HG03103 (cell line): ENCODE measurements around the gene DECR2.
A peak's percentile ranks its signal among the peaks of the same experiment; 100 is the strongest.
"Not testable (repeated sequence)": the region's sequence is repeated elsewhere in the genome, so short reads cannot be mapped to it uniquely, and the experiment has no call there.

Experiments used
- ATAC-seq: cut with Tn5 transposase; IDR thresholded peaks from one replicate; pipeline ENCODE4 v1.9.1; 2021; ENCODE audit warnings: low read depth; ENCODE audit not compliant: unreplicated experiment

Gene DECR2, protein sequence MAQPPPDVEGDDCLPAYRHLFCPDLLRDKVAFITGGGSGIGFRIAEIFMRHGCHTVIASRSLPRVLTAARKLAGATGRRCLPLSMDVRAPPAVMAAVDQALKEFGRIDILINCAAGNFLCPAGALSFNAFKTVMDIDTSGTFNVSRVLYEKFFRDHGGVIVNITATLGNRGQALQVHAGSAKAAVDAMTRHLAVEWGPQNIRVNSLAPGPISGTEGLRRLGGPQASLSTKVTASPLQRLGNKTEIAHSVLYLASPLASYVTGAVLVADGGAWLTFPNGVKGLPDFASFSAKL

DNA sequence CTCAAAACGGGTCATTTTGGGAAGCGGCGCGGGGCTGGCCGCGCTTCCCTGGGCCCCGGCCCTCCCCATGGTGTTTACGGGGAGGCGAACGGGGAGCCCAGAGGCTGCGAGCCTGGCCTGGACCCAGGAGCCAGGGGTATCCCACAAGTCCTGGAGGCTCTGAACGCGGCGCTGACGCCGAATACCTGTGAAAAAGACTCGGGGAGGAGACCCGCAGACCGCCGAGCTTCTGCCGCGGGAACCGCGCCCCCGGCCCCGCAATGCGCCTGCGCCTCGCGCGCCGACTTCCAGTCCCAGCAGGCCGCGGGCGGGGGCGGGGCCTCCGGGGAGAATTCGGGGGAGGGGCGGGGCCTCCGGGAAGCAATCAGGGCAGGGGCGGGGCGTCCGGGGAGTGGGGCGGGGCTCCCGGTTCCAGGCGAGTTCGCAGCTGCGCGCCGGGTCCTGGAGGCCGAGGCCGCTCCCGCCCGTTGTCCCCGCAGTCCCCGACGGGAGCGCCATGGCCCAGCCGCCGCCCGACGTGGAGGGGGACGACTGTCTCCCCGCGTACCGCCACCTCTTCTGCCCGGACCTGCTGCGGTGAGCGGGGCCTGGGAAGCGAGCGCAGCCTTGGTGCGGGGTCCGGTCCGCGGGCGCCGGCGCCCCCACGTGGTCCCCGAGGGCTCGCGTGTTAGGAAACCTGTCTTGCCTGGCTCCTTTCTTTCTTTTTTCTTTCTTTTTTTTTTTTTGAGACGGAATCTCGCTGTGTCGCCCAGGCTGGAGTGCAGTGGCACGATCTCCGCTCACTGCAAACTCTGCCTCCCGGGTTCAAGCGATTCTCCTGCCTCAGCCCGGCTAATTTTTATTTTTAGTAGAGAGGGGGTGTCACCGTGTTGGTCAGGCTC, at the start of gene DECR2:
TSS of gene DECR2 (plus strand) at position 418 of the 881 bp plus-strand sequence. CDS start at position 497, 79 bp downstream.
- ATAC-seq: peak; percentile 56

DNA sequence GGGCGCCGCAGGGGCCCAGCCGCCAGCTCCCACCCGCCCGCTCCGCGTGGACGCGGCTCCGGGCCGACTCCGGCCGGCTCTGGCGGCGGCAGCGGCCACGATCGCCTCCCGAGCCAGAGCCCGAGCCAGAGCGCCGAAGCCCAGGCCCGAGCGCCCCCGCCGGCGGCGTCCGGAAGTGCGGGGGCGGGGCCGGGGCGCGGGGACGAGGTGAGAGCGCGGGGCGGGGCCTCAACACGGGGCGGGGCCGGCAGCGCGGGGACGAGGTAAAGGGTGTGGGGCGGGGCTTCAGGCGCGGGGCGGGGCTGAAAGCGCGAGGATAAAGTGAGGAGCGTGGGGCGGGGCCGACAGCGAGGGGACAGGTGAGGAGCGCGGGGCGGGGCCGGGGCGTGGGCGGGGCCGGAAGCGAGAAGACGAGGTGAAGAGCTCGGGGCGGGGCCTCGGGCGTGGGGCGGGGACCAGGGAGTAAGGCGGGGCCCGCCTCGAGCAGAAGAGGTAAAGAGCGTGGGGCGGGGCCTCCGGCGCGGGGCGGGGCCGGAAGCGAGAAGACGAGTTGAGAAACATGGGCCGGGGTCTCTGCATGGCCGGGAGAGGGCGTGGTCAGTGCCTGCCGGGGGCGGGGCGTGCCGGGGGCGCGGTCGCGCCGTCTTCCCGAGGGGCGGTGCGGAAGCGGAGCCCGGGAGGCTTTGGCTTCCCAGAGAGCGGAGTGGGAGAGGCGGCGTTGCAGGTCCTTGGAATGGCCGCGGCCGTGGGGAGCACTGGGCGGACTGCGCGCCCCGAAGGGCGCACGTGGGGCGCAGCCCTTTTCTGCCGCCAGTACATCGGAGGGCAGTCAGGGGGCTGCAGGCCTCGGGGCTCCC, 48.9 kb upstream of the DECR2 start, which contains the start of gene AXIN1:
TSS of gene AXIN1 (minus strand) at position 177 of the 857 bp plus-strand sequence. CDS start 5,698 bp downstream, outside the sequence.
- peak; percentile 49 for ATAC-seq

DNA sequence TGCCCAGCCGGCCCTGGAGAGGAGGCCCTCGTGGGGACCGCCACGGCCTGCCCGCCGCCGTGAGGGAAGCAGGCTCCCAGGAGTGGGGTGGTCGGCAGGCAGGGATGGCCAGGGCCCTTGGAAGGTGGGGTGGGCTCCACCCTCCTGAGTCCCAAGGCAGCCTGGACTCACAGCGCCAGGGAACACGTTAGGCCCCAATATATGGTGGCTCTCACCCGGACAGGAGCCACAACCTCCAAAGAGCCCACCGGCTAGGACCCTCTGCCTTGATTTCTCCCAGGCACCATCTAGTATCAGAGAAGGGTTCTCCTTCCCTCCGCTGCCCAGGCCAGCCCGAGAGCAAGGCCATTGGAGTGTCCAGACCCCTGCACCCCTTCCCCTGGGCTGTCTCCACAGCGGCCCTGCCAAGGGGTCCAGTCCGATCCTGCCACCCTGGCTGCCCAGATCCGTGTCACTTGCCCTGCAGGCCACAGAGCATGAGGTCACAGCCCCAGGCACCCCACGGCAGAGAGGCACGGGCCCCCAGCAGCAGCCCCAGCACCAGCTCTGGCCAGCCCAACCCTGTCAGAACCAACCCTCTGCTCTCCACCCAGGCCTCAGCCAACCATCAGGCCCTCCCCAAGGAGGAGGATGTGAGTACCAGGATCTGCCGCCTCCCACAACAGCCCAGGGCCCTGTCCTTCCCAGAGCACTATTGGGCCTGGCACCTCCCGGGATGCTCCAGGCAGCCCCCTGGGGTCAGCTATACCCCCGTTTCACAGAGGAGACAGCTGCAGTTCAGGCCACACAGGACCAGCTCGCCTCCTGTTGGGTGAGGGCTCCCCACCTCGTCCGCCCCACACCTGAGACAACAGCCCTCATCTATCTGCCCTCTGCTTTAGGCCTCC, 48.0 kb upstream of the DECR2 start:
- ATAC-seq: no peak

DNA sequence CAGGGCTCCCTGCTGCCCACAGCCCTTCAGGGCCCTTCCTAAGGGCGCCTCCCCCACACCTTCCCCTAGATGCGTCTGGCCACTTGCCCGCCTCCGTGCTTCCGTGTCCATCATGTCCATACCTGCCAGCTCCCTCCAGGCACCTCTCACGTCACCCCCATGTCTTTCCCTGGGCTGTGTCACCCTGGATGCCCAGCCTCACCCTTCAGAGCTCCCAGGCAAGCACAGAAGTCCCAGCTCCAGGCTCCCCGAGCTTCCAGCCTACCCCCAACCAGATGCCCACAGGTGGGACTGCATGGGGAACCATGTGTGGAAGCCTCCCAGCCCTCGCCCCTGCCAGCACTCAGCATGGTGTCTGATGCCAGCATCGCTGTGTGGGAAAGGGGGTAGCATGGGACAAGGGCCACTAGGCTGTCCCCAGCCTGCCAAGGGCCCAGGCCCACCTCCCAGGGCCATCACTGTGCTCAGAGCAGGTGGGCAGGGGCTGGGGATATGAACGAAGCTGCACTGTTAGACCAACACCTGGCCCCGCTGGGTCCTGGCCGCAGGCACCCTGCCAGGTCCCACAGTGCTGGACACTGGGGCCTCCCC, 47.3 kb upstream of the DECR2 start:
- ATAC-seq: no peak

DNA sequence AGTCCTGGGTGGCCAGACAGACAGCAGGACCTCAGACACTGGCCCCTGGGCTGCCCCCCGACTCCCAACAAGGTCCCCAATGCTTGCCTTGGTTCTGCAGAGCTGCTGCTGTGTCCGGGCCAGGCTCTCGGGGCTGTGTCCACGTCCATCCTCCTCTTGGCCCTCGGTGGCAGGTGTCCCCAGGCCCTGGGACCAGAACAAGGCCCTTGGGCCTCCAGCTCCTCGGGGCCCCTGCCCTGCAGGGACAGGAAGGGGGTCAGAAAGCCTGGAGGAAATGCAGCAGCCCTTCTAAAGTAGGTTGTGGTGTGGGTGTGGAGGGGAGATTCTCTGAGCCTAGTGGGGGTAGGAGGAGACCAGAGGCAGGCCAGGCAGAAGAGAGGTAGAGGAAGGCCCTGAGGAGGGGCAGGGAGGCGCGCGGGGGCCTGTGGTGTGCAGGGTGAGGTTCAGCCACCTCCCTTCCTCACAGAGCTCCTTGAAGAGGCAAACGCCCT, 46.7 kb upstream of the DECR2 start:
- no peak for ATAC-seq

DNA sequence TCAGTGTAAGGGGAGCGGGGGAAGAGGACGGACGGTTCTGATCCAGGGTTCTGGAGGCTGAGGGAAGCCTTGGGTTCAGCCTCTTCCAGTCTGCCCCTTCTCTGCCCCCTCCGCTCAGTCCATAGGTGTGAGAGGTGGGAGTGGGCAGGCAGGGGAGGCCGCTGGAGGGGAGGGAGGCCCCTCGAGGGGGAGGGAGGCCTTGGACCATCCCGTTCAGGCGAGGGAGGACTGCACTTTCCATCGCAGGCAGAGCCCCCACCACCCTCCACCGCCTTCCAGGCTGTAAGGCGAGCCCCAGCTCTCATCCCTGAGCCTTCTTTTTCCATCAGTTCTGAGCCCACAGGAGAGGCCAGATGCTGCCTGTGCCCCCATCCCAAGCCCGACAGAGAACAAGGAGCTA, 44.9 kb upstream of the DECR2 start:
- ATAC-seq: no peak

DNA sequence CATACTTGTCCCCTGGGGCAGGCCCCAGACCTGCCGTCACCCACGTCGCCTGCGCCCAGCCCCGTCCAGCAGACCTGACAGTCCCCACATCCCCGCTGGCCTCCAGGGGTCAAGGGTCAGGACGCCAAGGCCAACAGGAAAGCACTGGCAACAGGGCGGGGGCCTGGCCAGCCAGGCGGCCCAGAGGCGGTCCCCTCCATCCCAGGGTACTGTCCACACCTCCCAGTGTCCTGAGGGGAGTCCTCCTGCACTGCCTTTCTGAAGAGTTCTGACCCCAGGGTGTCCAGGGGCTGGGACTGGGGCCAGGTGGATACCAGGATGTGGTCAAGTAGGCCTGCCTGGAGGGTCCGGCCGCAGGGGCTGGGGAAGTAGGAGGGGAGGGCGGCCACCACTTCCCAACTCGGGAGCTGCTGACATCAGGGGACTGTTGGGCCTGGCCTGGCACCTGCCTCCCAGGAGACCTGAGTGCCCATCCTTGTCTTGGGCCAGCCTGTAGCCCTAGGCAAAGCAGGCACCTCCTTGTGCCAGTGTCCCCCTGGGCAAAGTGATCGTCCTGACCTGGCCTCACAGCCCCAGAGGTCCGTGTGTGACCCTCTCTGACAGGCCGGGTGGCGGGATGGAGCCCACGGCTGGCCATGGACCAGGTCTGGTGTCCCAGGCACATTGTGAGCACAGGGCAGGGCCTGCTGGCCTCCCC, 42.5 kb upstream of the DECR2 start:
- no peak for ATAC-seq

DNA sequence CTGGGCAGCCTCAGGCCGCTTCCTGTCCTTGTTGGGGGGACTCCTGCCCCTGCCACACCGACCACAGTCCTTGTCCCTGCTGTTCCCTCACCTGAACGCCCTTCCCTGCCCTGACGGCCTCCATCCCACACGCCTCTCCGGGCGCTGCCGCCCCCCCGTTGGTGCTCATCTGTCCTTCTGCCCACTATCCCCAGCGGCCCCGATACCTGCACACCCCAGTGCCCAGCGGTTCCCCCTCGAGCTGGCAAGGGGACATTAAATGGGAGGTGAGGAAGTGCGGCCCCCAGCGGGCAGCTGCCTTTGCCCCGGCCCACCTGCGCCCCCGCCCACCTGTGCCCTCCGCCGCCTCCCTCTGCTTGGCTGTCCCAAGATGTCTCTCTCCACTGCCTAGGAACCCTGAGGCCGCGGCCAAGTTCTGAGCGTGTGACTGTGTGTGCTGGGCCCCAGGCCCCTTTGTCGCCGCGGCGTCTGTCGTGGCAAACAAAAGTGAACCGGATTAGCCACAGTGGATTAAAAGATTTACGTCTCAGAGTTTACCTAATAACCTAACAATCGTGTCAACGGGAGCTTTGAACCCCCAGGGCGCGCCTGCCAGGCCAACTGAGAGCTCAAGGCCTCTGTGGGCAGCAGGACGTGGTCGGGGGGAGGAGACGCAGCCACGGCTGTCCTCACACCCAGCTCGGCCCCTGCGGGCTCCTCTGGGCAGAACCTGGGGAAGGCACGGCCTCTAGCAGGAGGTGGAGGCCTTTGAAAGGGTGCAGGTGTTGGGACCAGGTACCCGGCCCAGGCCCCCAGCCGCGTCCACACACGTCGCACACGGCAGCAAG, 41.6 kb upstream of the DECR2 start:
- no peak for ATAC-seq

DNA sequence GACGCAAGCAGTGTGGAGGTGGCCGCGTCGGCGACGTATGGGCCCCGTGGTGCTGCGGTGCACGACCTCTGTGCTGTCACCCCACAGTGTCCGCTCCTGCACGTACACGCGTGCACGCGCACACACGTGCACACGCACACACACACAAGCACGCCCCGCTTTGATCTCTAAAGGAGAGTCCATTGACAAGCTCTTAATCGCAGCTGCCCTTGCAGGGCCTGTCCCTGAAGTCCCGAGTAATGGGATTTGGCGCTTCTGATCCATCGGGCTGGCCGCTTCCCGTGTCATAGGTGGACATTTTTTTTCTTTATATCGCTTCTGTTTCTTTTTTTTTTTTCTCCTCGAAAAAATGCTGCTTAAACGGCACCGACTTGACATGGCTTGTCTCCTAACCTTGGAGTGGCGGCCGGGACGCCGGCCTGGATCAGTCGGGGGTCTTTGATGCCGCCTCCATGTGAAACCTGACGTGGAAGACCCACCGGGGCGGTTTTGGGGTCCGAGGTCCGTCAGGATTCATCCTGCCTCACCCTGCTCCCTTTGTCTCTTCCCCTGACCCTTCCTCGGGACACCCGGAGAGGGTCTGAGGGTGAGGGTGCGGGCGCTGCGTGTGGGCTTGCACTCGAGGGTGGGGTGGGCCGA, 40.9 kb upstream of the DECR2 start:
- ATAC-seq: no peak

DNA sequence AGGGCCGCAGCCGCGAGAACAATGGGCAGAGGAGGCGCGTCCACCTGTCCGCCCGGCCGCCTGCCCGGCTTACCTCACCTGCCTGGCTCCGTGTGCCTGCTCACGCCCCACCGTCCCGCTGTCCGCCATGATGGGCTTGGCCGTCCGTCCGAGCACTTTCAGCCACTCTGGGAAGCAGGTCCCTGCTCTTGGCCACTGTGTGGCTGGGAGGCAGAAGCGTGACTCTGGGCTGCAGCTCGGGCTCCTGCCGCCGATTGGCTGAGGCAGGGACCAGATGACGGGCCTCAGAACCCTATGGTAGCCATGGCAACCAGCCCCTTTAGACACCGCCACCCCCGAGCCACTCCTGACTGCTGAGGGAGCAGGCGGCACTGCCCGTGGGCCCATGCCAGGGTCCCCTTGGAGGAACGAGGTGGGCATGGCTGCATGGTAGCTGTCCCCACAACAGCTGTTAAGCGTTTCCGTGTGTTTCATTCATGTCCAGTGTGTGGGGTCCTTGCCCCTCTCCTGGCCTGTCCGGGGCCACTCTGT, 40.3 kb upstream of the DECR2 start:
- no peak for ATAC-seq

DNA sequence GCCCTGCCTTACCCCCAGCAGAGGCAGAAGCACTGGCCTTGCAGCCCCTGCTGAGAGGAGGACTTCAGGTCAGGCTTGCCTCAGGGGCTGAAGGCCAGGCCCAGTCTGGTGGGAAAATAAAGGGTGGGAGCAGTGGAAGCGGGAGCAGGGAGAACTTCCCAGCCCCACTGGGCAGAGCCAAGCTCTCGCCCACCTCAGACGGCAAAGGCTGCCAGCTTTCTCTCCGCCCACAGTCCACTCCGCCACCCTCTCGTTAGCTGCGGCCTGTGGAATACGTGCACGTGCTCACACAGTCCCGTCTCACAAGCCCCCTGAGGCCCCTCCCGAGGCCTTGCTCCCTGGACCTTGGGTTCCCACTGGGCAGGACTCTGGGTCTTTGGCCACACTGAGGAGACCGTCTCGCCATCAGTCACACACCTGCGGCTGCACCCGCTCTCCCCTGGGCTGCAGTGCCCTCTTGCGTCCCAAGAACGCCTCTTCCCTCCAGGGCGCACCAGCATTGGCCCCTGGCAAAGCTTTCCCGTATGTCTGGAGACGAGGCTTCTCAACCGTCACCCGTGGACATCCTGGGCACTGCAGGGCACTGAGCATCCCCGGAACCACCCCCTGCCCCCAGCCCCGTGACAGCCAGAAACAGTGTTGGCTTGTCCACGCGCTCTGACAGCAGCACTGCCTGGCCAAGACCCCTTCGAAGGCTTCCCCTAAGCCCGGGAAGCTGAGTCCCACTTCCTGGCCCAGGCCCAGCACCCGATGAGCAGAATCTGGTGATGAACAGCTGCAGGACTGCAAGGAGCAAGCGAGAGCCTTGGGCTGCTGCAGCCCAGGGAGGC, 39.6 kb upstream of the DECR2 start:
- ATAC-seq: no peak

DNA sequence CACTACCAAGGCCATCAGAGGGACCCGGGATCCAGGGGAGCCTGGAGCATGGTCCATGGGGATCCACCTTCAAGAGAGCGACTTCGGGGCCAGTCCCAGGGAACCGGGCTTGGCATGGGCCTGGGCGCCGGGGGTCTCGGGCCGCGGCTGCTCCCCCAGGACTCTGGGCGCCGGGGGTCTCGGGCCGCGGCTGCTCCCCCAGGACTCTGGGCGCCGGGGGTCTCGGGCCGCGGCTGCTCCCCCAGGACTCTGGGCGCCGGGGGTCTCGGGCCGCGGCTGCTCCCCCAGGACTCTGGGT, 39.0 kb upstream of the DECR2 start:
- not testable (repeated sequence) for ATAC-seq

DNA sequence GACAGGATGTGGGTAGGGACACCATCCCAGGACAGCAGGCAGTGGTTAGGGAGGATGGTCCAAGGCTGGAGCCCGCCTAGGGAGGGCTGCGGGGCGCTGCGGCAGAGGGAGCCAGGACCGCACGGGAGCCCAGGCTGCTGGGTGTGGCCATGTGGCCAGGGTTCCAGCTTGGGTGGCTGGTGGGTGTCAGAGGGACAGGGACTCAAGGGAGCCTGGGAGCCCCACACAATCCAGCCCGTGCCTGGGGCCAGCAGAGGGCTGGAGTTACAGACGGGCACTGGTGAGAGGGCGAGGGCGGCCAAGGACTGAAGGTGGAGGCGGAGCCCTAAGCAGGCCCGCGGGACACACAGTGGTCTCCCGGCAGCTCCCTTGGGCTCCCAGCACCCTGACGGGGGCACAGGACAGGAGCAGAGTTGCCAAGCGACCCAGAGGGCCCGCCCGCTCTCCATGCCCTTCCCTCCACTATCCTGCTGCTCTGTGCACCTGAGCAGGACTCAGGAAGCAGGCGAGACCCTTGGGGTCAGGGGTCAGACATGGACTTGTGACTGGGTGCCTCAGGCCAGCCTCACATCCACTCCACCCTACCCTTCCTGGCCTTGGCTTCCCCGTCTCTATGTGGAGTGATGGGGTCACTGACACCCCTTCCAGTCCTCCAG, 38.4 kb upstream of the DECR2 start:
- ATAC-seq: no peak

DNA sequence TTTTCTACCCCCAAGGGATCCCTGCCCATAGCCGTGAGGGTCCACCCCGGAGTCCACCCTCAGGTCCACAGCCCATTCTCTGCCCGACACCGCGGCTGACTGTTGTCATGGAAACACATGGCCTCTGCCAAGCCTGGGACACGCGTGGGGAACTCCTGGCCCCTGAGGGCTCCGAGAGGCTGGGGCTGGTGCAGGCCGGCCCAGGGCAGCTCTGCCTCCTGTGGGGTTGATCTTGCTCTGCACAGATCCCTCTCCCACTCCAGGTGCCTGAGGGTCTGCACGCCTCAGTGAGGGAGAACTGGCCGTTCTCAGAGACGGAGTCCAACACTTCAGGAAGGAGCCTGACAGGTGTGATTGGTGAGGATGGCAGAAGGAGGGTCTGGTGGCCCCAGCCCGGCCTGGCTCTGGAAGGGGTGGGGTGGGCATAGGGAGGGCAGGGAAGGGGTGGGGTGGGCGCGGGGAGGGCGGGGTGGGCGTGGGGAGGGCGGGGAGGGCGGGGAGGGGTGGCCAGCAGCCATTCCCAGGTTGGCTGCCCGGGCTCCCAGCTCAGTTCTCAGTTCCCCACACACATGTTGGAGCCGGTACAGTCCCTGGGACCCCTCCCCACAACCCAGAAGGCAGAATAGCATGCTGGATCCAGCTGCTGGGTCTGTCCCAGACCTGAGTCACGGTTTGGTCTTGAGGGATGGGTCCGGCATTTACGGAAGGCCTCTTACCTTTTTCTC, 37.8 kb upstream of the DECR2 start:
- no peak for ATAC-seq
